Peyer's patch (tissue), 4 donors: ENCODE data around the gene ETV6.

Source experiments
- POLR2A ChIP-seq, 2 donors: fragments of 450-650 bp; IDR thresholded peaks; one replicate each; pipeline ENCODE4 v1.5.1; 2017; ENCODE audit warnings: antibody characterized with exemption in 2 of 2, mild to moderate bottlenecking in 2 of 2, moderate library complexity in 2 of 2
- TF ChIP-seq, protein P1 (sequence below), 6 experiments: fragments of 450-650 bp in 4 of 6; fragments of 200-600 bp in 2 of 6; sonication (generic) in 1 of 6; IDR thresholded peaks; one replicate each; pipeline ENCODE4 v1.5.1; 2017 to 2019; ENCODE audit warnings: antibody characterized with exemption in 6 of 6, mild to moderate bottlenecking in 3 of 6, moderate library complexity in 1 of 6

DNA sequence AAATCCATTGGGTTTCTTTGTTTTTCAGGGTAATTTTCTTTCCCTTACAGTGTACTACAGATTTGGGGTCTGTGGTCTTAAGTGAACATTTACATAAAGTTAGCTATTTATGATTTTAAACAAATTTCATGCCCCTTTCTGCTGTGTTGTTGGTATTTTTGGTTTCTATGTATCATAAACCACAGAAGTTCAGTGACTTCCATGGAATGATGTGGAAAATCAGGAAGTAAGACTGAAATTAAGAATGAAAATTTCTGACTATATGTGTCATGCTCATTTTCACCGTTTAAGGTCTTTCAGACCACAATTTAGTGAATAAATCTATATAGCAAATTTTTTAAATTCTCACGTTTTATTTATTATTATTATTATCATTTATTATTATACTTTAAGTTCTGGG lies 31.7 kb downstream of the ETV6 start:
- TF ChIP-seq, protein P1, sequence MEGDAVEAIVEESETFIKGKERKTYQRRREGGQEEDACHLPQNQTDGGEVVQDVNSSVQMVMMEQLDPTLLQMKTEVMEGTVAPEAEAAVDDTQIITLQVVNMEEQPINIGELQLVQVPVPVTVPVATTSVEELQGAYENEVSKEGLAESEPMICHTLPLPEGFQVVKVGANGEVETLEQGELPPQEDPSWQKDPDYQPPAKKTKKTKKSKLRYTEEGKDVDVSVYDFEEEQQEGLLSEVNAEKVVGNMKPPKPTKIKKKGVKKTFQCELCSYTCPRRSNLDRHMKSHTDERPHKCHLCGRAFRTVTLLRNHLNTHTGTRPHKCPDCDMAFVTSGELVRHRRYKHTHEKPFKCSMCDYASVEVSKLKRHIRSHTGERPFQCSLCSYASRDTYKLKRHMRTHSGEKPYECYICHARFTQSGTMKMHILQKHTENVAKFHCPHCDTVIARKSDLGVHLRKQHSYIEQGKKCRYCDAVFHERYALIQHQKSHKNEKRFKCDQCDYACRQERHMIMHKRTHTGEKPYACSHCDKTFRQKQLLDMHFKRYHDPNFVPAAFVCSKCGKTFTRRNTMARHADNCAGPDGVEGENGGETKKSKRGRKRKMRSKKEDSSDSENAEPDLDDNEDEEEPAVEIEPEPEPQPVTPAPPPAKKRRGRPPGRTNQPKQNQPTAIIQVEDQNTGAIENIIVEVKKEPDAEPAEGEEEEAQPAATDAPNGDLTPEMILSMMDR (IDR thresholded peaks at IDR 0.05): no peak
- TF ChIP-seq POLR2A (IDR thresholded peaks at IDR 0.05): no peak
